OCI-LY1 (cell line): ENCODE measurements around the gene RARA.
"Not testable (repeated sequence)": the region's sequence is repeated elsewhere in the genome, so short reads cannot be mapped to it uniquely, and the experiment has no call there.

ENCODE experiments used
- H2AFZ ChIP-seq: fragments of 200-600 bp; sonication (generic), shearing (Covaris generic); 2 replicates; pipeline ENCODE4 v1.6.0; 2014; ENCODE audit warnings: antibody characterized with exemption, mild to moderate bottlenecking, low read length
- H3F3A ChIP-seq: fragments of 200-600 bp; sonication (generic), shearing (Covaris generic); 2 replicates; pipeline ENCODE4 v1.6.0; 2014; ENCODE audit warnings: mild to moderate bottlenecking, antibody characterized with exemption, low read length, moderate library complexity; ENCODE audit not compliant: insufficient read depth
- H3K27ac ChIP-seq: fragments of 200-600 bp; sonication (generic); 2 replicates; pipeline ENCODE4 v1.5.1; 2014; ENCODE audit warnings: low read length, mixed run types, mild to moderate bottlenecking, low read depth; ENCODE audit not compliant: poor library complexity, severe bottlenecking
- H3K27me3 ChIP-seq: fragments of 200-600 bp; sonication (generic); 2 replicates; pipeline ENCODE4 v1.6.0; 2014; ENCODE audit warnings: antibody characterized with exemption, mild to moderate bottlenecking, low read length, moderate library complexity; ENCODE audit not compliant: insufficient read depth
- H3K36me3 ChIP-seq: fragments of 200-600 bp; sonication (generic); 2 replicates; pipeline ENCODE4 v1.6.1; 2014; ENCODE audit warnings: mild to moderate bottlenecking, antibody characterized with exemption, low read length, moderate library complexity, mixed read lengths; ENCODE audit not compliant: insufficient read depth
- H3K4me1 ChIP-seq: fragments of 200-600 bp; sonication (generic); 2 replicates; pipeline ENCODE4 v1.5.1; 2014; ENCODE audit warnings: mild to moderate bottlenecking, low read length, moderate library complexity; ENCODE audit not compliant: insufficient read depth, severe bottlenecking
- H3K4me2 ChIP-seq: fragments of 200-600 bp; sonication (generic), shearing (Covaris generic); 2 replicates; pipeline ENCODE4 v1.6.1; 2014; ENCODE audit warnings: low read length
- H3K4me3 ChIP-seq: fragments of 200-600 bp; sonication (generic); 2 replicates; pipeline ENCODE4 v1.5.1; 2014; ENCODE audit warnings: low read length, low read depth, mild to moderate bottlenecking, mixed read lengths; ENCODE audit not compliant: poor library complexity, severe bottlenecking
- H3K79me2 ChIP-seq: fragments of 200-600 bp; shearing (Covaris generic); 2 replicates; pipeline ENCODE4 v1.6.1; 2016; ENCODE audit warnings: mixed run types, low read length, mixed read lengths; ENCODE audit not compliant: insufficient read depth
- H3K9ac ChIP-seq: fragments of 200-600 bp; sonication (generic), shearing (Covaris generic); 2 replicates; pipeline ENCODE4 v1.6.1; 2014; ENCODE audit warnings: mild to moderate bottlenecking, low read length, mixed read lengths
- H3K9me2 ChIP-seq: fragments of 200-600 bp; sonication (generic), shearing (Covaris generic); 2 replicates; pipeline ENCODE4 v1.6.1; 2014; ENCODE audit warnings: low read depth, mild to moderate bottlenecking, low read length, mixed read lengths
- H3K9me3 ChIP-seq: fragments of 200-600 bp; shearing (Covaris generic); 2 replicates; pipeline ENCODE4 v1.6.1; 2014; ENCODE audit warnings: low read length, mixed read lengths
- H4K20me1 ChIP-seq: fragments of 200-600 bp; sonication (generic), shearing (Covaris generic); 2 replicates; pipeline ENCODE4 v1.6.0; 2016; ENCODE audit warnings: mild to moderate bottlenecking, low read length; ENCODE audit not compliant: insufficient read depth
- EZH2 ChIP-seq: fragments of 200-600 bp; sonication (generic), shearing (Covaris generic); IDR thresholded peaks from 2 replicates; pipeline ENCODE4 v1.8.0; 2017; ENCODE audit warnings: borderline replicate concordance, mixed run types, mild to moderate bottlenecking, antibody characterized with exemption, low read length, moderate library complexity, mixed read lengths
- TF ChIP-seq, protein P1 (sequence below): fragments of 200-600 bp; sonication (generic), shearing (Covaris generic); IDR thresholded peaks from 2 replicates; pipeline ENCODE4 v1.5.1; 2017; ENCODE audit warnings: mild to moderate bottlenecking, antibody characterized with exemption, low read length, moderate library complexity, mixed read lengths

The RARA gene

DNA sequence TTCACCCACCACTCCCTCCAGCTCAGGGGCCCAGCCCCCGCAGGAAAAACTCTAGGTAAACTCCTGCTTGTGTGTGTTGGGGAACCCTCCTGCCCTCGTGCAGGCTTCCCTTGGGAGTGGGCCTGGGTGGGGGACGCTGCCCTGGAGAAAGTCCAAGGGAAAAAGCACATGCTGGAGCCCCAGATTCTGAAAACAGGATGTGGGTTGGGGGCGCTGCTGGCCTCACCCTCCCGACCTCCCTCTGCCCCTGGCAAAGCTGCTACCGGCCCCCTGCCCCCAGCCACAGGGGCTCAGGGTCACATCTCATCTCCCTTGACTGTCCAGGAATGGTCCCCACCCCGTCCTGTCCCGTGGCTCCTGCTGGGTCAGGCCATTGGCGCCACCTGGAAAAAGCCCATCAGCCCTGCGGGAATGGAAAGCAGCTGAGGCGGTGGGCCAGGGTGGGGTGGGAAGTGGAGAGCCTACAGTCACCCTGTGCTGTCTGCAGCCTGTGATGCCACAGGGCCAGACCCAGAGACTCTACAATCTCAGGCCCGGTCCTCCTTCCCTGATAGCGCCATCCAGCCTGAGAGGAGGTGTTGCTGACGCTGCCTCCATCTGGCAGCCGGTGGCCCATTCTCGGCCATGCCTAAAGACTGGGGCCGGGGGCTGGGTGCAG is 58.0 kb downstream of the RARA start:
- no peak overlapping the region for H3K4me2 ChIP-seq
- H2AFZ ChIP-seq = no peak overlapping the region
- no peaks in the 10 kb centered on the region for H3K9me3 ChIP-seq
- H3K9ac ChIP-seq = no peak overlapping the region
- no peak overlapping the region for H3K27ac ChIP-seq
- no peaks in the 10 kb centered on the region; the same call in 1 of the 2 replicates for H3K36me3 ChIP-seq
- H3K4me3 ChIP-seq = no peak overlapping the region
- no peaks in the 10 kb centered on the region for H3K27me3 ChIP-seq
- H3F3A ChIP-seq = no peaks in the 10 kb centered on the region
- no peaks in the 10 kb centered on the region for H4K20me1 ChIP-seq
- H3K9me2 ChIP-seq = no peaks in the 10 kb centered on the region
- peaks cover 5% of the 10 kb centered on the region for H3K4me1 ChIP-seq
- no peaks in the 10 kb centered on the region for H3K79me2 ChIP-seq
- TF ChIP-seq, protein P1, sequence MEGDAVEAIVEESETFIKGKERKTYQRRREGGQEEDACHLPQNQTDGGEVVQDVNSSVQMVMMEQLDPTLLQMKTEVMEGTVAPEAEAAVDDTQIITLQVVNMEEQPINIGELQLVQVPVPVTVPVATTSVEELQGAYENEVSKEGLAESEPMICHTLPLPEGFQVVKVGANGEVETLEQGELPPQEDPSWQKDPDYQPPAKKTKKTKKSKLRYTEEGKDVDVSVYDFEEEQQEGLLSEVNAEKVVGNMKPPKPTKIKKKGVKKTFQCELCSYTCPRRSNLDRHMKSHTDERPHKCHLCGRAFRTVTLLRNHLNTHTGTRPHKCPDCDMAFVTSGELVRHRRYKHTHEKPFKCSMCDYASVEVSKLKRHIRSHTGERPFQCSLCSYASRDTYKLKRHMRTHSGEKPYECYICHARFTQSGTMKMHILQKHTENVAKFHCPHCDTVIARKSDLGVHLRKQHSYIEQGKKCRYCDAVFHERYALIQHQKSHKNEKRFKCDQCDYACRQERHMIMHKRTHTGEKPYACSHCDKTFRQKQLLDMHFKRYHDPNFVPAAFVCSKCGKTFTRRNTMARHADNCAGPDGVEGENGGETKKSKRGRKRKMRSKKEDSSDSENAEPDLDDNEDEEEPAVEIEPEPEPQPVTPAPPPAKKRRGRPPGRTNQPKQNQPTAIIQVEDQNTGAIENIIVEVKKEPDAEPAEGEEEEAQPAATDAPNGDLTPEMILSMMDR = no peak
- no peak for TF ChIP-seq EZH2

DNA sequence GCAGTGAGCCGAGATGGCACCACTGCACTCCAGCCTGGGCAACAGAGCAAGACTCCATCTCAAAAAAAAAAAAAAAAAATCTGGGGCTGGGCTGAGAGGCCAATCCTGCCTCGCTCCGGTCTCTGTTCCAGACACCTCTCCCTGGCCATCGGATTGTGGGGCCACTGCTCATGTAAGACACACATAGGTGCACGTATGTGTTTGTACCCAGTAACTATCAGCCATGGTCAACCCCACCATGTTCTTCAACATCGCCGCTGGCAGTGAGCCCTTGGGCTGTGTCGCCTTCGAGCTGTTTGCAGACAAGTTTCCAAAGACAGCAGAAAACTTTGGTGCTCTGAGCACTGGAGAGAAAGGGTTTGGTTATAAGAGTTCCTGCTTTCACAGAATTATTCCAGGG is 58.7 kb downstream of the RARA start:
- not testable (repeated sequence) for H3K4me1 ChIP-seq, H4K20me1 ChIP-seq, H2AFZ ChIP-seq, H3K27ac ChIP-seq, H3F3A ChIP-seq, H3K79me2 ChIP-seq, H3K9me3 ChIP-seq, H3K4me3 ChIP-seq, H3K9ac ChIP-seq, H3K4me2 ChIP-seq, H3K27me3 ChIP-seq, H3K36me3 ChIP-seq, H3K9me2 ChIP-seq

DNA sequence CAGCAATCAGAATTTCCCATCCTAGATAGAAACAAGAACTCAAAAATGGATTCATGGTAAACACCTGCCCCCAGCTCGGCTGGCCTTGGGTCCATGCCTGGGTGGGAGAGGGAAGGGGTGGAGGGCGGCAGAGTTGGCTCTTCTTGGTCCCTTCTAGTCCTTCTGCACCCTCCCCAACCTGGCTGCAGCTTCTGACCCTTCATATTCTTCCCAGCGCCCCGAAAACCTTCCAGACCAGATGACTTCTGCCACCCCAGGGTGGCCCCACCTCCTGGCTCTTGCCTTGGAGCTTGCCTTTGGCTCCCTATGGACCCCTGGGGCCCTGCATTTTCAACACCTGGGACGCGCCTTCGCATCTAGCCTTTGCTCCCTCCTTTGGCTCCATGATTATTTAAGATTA is 60.9 kb downstream of the RARA start:
- no peaks in the 10 kb centered on the region for H3F3A ChIP-seq
- H3K27me3 ChIP-seq = no peaks in the 10 kb centered on the region
- no peak for TF ChIP-seq EZH2
- TF ChIP-seq, protein P1 = no peak

More for the DNA sequence above, 60.9 kb downstream of the RARA start:
- Histone ChIP-seq H3K4me3 (no peak overlapping the region), H3K36me3 (no peaks in the 10 kb centered on the region; the same call in 1 of the 2 replicates), H2AFZ (no peak overlapping the region), H3K9ac (no peak overlapping the region), H3K9me2 (no peaks in the 10 kb centered on the region), H4K20me1 (no peaks in the 10 kb centered on the region), H3K9me3 (0 out of 2 replicates have a peak, but pooled peaks cover 4% of the 10 kb centered on the region), H3K4me2 (no peak overlapping the region), H3K79me2 (no peaks in the 10 kb centered on the region), H3K4me1 (no peaks in the 10 kb centered on the region), H3K27ac (no peak overlapping the region)
